HG03135 (cell line): ENCODE data around the gene DVL1.

ENCODE experiments used
- ATAC-seq: cut with Tn5 transposase; IDR thresholded peaks from one replicate; pipeline ENCODE4 v1.9.1; 2021; ENCODE audit warnings: mild to moderate bottlenecking, moderate library complexity; ENCODE audit not compliant: unreplicated experiment

DVL1 gene

DNA sequence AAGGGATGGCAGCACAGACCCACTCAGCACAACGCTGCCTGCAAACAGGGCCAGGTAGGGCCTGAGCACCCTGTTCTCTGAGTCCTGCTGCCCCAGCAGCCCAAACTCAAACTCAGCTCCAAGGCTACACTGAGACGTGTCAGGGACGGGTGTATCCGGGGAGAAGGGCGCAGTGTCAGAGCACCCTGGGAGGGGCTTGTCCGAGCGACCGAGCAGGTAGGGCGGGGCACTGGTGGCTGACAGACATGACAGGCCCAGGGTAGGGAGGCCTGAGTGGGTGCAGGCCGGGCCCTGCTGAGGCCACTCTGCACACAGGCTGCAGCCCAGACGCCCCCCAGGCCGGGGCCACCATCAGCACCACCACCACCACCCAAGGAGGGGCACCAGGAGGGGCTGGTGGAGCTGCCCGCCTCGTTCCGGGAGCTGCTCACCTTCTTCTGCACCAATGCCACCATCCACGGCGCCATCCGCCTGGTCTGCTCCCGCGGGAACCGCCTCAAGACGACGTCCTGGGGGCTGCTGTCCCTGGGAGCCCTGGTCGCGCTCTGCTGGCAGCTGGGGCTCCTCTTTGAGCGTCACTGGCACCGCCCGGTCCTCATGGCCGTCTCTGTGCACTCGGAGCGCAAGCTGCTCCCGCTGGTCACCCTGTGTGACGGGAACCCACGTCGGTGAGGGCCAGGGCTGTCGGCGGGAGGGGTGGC is 63.5 kb downstream of the DVL1 start:
- ATAC-seq: no peak
